CD4-positive, CD25-positive, alpha-beta regulatory T cell (primary cell): Measurements from ENCODE around the gene CADM2. TPM values are rescaled to one million over a fixed set of nuclear protein-coding genes. Genes with fewer than 3 reads are reported as not detected.

Experiments
- ATAC-seq, 2 donors: fragments of 150-1000 bp; cut with Tn5 transposase; one replicate each; pipeline ENCODE4 v1.10.0; 2021; ENCODE audit warnings: low read depth in 2 of 2, moderate number of reproducible peaks in 2 of 2, moderate library complexity in 1 of 2
- DNase-seq, 3 donors: peaks; one replicate each; pipeline versions ENCODE4 v3.0.0 to v3.0.0-alpha.2; 2012 to 2022; ENCODE audit warnings: mixed read lengths in 1 of 3
- H3K27ac ChIP-seq: one replicate; pipeline ENCODE4 v1.7.0; 2013; ENCODE audit warnings: mild to moderate bottlenecking, low read length; ENCODE audit not compliant: insufficient read depth, poor library complexity, severe bottlenecking
- H3K27me3 ChIP-seq: one replicate; pipeline ENCODE4 v1.7.0; 2013; ENCODE audit warnings: low read length; ENCODE audit not compliant: control insufficient read depth, insufficient read depth
- H3K36me3 ChIP-seq: one replicate; pipeline ENCODE4 v1.7.0; 2013; ENCODE audit warnings: mild to moderate bottlenecking, low read length, moderate library complexity; ENCODE audit not compliant: control insufficient read depth, insufficient read depth
- H3K4me1 ChIP-seq: 2 replicates; pipeline ENCODE4 v1.7.0; 2013; ENCODE audit warnings: mild to moderate bottlenecking, low read length; ENCODE audit not compliant: insufficient read depth, control insufficient read depth, poor library complexity, severe bottlenecking
- H3K4me3 ChIP-seq: one replicate; pipeline ENCODE4 v1.7.0; 2013; ENCODE audit warnings: low read depth, mild to moderate bottlenecking, low read length, moderate library complexity
- H3K9me3 ChIP-seq, 2 experiments: 1 replicate in 1 of 2; 2 replicates in 1 of 2; pipeline ENCODE4 v1.7.0; 2013; ENCODE audit warnings: low read length in 2 of 2, mild to moderate bottlenecking in 1 of 2, moderate library complexity in 1 of 2; ENCODE audit not compliant: control insufficient read depth in 2 of 2
- H3K27ac Mint-ChIP-seq, 3 donors: one replicate each; pipeline ENCODE4 v1.8.0; 2020 to 2022; ENCODE audit warnings: mild to moderate bottlenecking in 3 of 3, mixed read lengths in 3 of 3, moderate library complexity in 2 of 3
- H3K27me3 Mint-ChIP-seq: one replicate; pipeline ENCODE4 v1.8.0; 2022; ENCODE audit warnings: mild to moderate bottlenecking, mixed read lengths
- H3K36me3 Mint-ChIP-seq: one replicate; pipeline ENCODE4 v1.8.0; 2020; ENCODE audit warnings: mixed read lengths
- H3K4me1 Mint-ChIP-seq, 4 donors: one replicate each; pipeline ENCODE4 v1.8.0; 2020 to 2022; ENCODE audit warnings: mixed read lengths in 4 of 4, mild to moderate bottlenecking in 1 of 4
- H3K4me3 Mint-ChIP-seq, 4 donors: one replicate each; pipeline ENCODE4 v1.8.0; 2020 to 2022; ENCODE audit warnings: mild to moderate bottlenecking in 4 of 4, mixed read lengths in 4 of 4, moderate library complexity in 3 of 4
- H3K9me3 Mint-ChIP-seq, 7 donors: one replicate each; pipeline ENCODE4 v1.8.0; 2020 to 2022; ENCODE audit warnings: mixed read lengths in 7 of 7, mild to moderate bottlenecking in 3 of 7, moderate library complexity in 2 of 7
- polyA plus RNA-seq, 4 donors: library from polyadenylated mRNA; unstranded; fragments of 300-500 nt; fragmentation: Illumina TruSeq; gene quantifications; one replicate each; pipeline ENCODE4 v1.2.3, GENCODE V29; 2021
- total RNA-seq: library from RNA; stranded (reverse); gene quantifications from one replicate; pipeline ENCODE4 v1.2.3, GENCODE V29; 2022

CADM2 gene
- total and polyA plus RNA-seq, 5 donors from 2014 or later, result not detected

DNA sequence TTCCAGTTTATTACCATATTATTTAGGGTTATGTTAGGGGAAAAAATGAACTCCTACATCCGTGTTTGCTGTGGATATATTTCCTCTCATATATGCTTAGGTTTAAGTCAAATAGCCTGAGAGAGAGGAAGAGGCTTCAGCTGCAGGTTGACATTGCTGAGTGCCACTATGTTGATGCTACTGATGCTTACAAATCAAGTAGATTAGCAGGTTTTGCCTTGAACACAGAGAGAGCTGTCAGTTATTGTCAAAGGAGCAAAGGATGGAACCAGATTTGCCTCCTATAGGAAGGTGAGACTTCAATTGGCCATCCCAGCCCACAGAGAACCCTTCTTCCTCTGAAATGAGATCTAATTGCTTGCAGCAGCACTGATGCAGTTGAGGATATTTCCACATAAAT lies 339.2 kb downstream of the CADM2 start:
- DNase-seq, result no peak
- H3K4me1 ChIP-seq, result no peaks in the 10 kb centered on the region
- no peaks in the 10 kb centered on the region for H3K36me3 ChIP-seq
- no peak overlapping the region for H3K4me3 Mint-ChIP-seq
- no peak overlapping the region for H3K4me3 ChIP-seq
- H3K27ac Mint-ChIP-seq, result no peak overlapping the region
- no peaks in the 10 kb centered on the region for H3K27me3 ChIP-seq
- H3K4me1 Mint-ChIP-seq, result no peaks in the 10 kb centered on the region
- H3K36me3 Mint-ChIP-seq, result no peaks in the 10 kb centered on the region
- H3K9me3 ChIP-seq, result peaks cover 3 to 16% of the 10 kb centered on the region in 2 experiments
- H3K9me3 Mint-ChIP-seq, result peaks cover 0 to 11% (median 4%) of the 10 kb centered on the region in 7 donors
- no peaks in the 10 kb centered on the region for H3K27me3 Mint-ChIP-seq
- ATAC-seq, result no peak
- H3K27ac ChIP-seq, result no peak overlapping the region

- H3K4me3 Mint-ChIP-seq, result no peak overlapping the region
- no peak overlapping the region for H3K27ac Mint-ChIP-seq
- Histone ChIP-seq H3K4me1 (no peaks in the 10 kb centered on the region), H3K36me3 (no peaks in the 10 kb centered on the region), H3K27ac (no peak overlapping the region), H3K4me3 (no peak overlapping the region), H3K27me3 (no peaks in the 10 kb centered on the region), H3K9me3 (peaks cover 7 to 12% of the 10 kb centered on the region in 2 experiments)
- H3K27me3 Mint-ChIP-seq, result no peaks in the 10 kb centered on the region
- DNase-seq (no peak), ATAC-seq (no peak)
- peaks cover 0 to 15% (median 4%) of the 10 kb centered on the region in 7 donors for H3K9me3 Mint-ChIP-seq
- no peaks in the 10 kb centered on the region for H3K36me3 Mint-ChIP-seq
- no peaks in the 10 kb centered on the region for H3K4me1 Mint-ChIP-seq
Measured at GRCh38 chr3:85303156-85303555, 344.4 kb downstream of the CADM2 start.

DNA sequence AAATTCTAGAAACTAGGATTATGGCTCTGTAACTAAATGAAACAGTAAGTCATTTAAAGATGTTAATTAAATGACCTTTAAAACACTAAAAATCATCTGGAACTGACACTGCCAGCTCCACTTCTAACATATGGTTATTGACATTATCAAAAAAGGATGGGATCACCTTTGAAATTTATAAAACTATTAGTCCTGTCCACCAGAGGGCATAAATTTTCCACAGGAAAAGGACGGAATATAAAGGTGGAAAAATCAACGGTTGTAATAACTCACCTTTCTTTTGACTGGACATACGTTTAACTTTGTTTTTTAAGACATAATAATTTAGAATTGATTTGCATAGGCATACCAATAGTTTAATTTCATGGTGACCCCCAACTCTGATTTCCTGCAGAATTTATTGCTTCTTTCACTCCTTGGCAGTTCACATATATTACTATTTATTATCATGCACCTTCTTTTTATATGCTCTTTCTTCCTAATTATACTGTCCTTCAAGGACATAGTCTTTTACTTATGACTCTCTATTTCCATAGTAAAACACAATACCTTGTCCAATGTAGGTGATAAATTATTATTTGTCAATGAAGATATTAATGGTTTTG lies 345.7 kb downstream of the CADM2 start:
- Histone ChIP-seq H3K9me3 (peaks cover 7 to 10% of the 10 kb centered on the region in 2 experiments), H3K4me3 (no peak overlapping the region), H3K27ac (no peak overlapping the region), H3K4me1 (no peaks in the 10 kb centered on the region), H3K36me3 (no peaks in the 10 kb centered on the region), H3K27me3 (no peaks in the 10 kb centered on the region)
- Mint-ChIP-seq H3K4me3 (no peak overlapping the region), H3K27ac (peak overlapping the region in 1 of 3 donors; percentile 20), H3K27me3 (no peaks in the 10 kb centered on the region), H3K9me3 (peaks cover 0 to 17% (median 4%) of the 10 kb centered on the region in 7 donors), H3K36me3 (no peaks in the 10 kb centered on the region), H3K4me1 (no peaks in the 10 kb centered on the region)
- no peak for ATAC-seq
- no peak for DNase-seq

DNA sequence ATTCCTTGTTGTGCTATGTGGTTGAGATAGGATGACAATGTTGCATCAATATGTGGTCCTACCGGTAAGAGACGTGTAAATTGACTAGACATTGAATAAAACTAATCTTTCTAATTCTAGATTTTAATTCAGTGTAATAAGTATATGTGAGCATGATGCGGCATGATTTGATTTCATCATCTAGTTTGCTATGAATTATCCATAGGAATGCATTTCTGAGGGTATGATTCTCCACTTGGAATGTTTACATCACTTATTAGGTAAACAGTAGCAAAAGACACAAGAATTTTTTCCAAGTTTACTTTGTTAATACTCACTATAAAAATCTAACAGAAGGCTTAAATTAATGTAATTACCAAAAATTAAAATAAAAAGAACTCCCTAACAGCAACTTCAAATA lies 353.5 kb downstream of the CADM2 start:
- Histone ChIP-seq H3K4me1 (no peaks in the 10 kb centered on the region), H3K36me3 (no peaks in the 10 kb centered on the region), H3K9me3 (no peaks in the 10 kb centered on the region), H3K4me3 (no peak overlapping the region), H3K27me3 (no peaks in the 10 kb centered on the region), H3K27ac (no peak overlapping the region)
- ATAC-seq (no peak), DNase-seq (no peak)
- H3K27ac Mint-ChIP-seq, result no peak overlapping the region
- no peaks in the 10 kb centered on the region for H3K27me3 Mint-ChIP-seq
- H3K36me3 Mint-ChIP-seq, result no peaks in the 10 kb centered on the region
- no peaks in the 10 kb centered on the region for H3K4me1 Mint-ChIP-seq
- no peak overlapping the region for H3K4me3 Mint-ChIP-seq
- peaks cover 0 to 14% (median 5%) of the 10 kb centered on the region in 7 donors for H3K9me3 Mint-ChIP-seq

DNA sequence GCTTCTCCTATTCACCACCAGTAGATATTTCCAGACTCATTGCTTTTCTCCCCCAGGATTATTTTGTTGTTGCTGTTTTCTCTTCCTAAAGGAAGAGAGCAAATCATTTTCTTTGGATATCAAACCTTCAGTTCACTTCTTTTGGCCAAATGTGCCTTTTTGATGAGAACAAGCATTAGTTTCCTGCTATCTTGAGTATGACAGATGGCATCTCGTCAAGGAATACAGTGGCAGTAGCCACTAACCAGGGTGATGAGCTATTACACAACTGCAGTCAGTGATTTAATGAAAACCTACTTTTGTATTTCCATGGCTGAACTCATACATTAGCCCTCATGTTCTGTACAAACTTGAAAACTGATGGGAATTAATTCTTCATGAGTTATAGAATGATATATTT lies 354.6 kb downstream of the CADM2 start:
- H3K9me3 Mint-ChIP-seq, result peaks cover 0 to 12% (median 5%) of the 10 kb centered on the region in 7 donors

GRCh38 chr3:85316252-85316651 lies 357.5 kb downstream of the CADM2 start:
- Histone ChIP-seq H3K4me3 (no peak overlapping the region), H3K4me1 (no peaks in the 10 kb centered on the region), H3K27ac (no peak overlapping the region), H3K27me3 (no peaks in the 10 kb centered on the region), H3K9me3 (peaks cover 0 to 1% of the 10 kb centered on the region in 2 experiments), H3K36me3 (no peaks in the 10 kb centered on the region)
- Mint-ChIP-seq H3K27me3 (no peaks in the 10 kb centered on the region), H3K4me1 (no peaks in the 10 kb centered on the region), H3K9me3 (peaks cover 0 to 12% (median 4%) of the 10 kb centered on the region in 7 donors), H3K27ac (no peak overlapping the region), H3K4me3 (no peak overlapping the region), H3K36me3 (no peaks in the 10 kb centered on the region)
- ATAC-seq (no peak), DNase-seq (no peak)

More for the DNA sequence above, 354.6 kb downstream of the CADM2 start:
- H3K36me3 ChIP-seq, result no peaks in the 10 kb centered on the region
- H3K4me1 ChIP-seq, result no peaks in the 10 kb centered on the region
- H3K36me3 Mint-ChIP-seq, result no peaks in the 10 kb centered on the region
- DNase-seq, result no peak
- H3K9me3 ChIP-seq, result no peaks in the 10 kb centered on the region
- no peak overlapping the region for H3K27ac ChIP-seq
- H3K27ac Mint-ChIP-seq, result no peak overlapping the region
- H3K27me3 ChIP-seq, result no peaks in the 10 kb centered on the region
- no peak overlapping the region for H3K4me3 Mint-ChIP-seq
- no peaks in the 10 kb centered on the region for H3K4me1 Mint-ChIP-seq
- no peak overlapping the region for H3K4me3 ChIP-seq
- no peaks in the 10 kb centered on the region for H3K27me3 Mint-ChIP-seq
- ATAC-seq, result no peak

DNA sequence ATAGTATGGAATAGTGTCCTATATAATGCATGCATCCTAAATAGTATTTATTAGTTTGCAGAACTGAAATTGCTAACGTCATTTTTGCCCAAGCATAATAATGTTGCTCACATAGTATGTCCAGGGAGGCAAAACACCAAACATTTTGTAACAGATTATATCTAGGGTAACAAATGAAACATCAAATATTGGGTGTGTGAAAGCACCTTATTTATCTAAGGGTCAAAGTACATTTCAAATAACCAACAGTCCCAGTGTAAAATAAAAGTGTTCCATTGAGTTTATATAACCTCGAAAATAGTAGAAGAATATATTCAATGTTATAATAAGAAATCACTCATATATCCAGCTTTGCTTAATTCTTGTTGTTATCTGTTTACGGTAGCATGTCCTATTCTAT lies 363.1 kb downstream of the CADM2 start:
- no peaks in the 10 kb centered on the region for H3K27me3 ChIP-seq
- Mint-ChIP-seq H3K27ac (no peak overlapping the region), H3K27me3 (no peaks in the 10 kb centered on the region), H3K4me1 (no peaks in the 10 kb centered on the region), H3K36me3 (no peaks in the 10 kb centered on the region), H3K4me3 (no peak overlapping the region), H3K9me3 (peaks cover 3 to 20% (median 4%) of the 10 kb centered on the region in 7 donors)
- ATAC-seq, result no peak
- no peak for DNase-seq
- peaks cover 0 to 4% of the 10 kb centered on the region in 2 experiments for H3K9me3 ChIP-seq
- no peaks in the 10 kb centered on the region for H3K36me3 ChIP-seq
- no peaks in the 10 kb centered on the region for H3K4me1 ChIP-seq
- no peak overlapping the region for H3K4me3 ChIP-seq
- no peak overlapping the region for H3K27ac ChIP-seq

GRCh38 chr3:85330071-85330470 lies 371.3 kb downstream of the CADM2 start:
- no peaks in the 10 kb centered on the region for H3K27me3 Mint-ChIP-seq
- no peak overlapping the region for H3K4me3 Mint-ChIP-seq
- no peaks in the 10 kb centered on the region for H3K36me3 ChIP-seq
- no peaks in the 10 kb centered on the region for H3K4me1 ChIP-seq
- no peaks in the 10 kb centered on the region for H3K4me1 Mint-ChIP-seq
- peaks cover 4% of the 10 kb centered on the region in 2 experiments for H3K9me3 ChIP-seq
- H3K27ac Mint-ChIP-seq, result no peak overlapping the region
- no peaks in the 10 kb centered on the region for H3K36me3 Mint-ChIP-seq
- peaks cover 0 to 7% (median under 1%) of the 10 kb centered on the region in 7 donors for H3K9me3 Mint-ChIP-seq
- DNase-seq (no peak), ATAC-seq (no peak)
- H3K27me3 ChIP-seq, result no peaks in the 10 kb centered on the region
- no peak overlapping the region for H3K4me3 ChIP-seq
- H3K27ac ChIP-seq, result no peak overlapping the region
